WTC11 (cell line): Measurements from ENCODE around the gene ST6GALNAC5. TPM values are rescaled to one million over a fixed set of nuclear protein-coding genes. Genes with fewer than 3 reads are reported as not detected.
A peak's percentile ranks its signal among the peaks of the same experiment; 100 is the strongest.
"Not testable (repeated sequence)": the region's sequence is repeated elsewhere in the genome, so short reads cannot be mapped to it uniquely, and the experiment has no call there.

Experiments
- ATAC-seq: fragments of 200-7000 bp; cut with Tn5 transposase; 2 replicates; pipeline ENCODE4 v1.10.0; 2021; ENCODE audit warnings: mild to moderate bottlenecking, moderate library complexity
- Bru-seq: library from RNA; stranded (reverse); fragments of 400-500 nt; gene quantifications from one replicate; lab custom pipeline; 2021; lab: Mats Ljungman, UMichigan
- CTCF ChIA-PET: fragments of 300-600 bp; sonication (Branson Sonifier 250); formaldehyde crosslinking; loops from one replicate; lab custom pipeline; 2021; ENCODE audit warnings: antibody characterized with exemption; lab: Charles Lee
- POLR2A ChIA-PET: fragments of 350-600 bp; sonication (Branson Sonifier 250); formaldehyde crosslinking; loops from one replicate; lab custom pipeline; 2021; ENCODE audit warnings: antibody characterized with exemption; lab: Charles Lee
- DNase-seq: peaks from one replicate; pipeline ENCODE4 v3.0.0; 2021; ENCODE audit warnings: low spot score
- H3K27ac Mint-ChIP-seq: 2 replicates; pipeline ENCODE4 v1.8.0; 2021; ENCODE audit warnings: mixed read lengths
- H3K27me3 Mint-ChIP-seq: 2 replicates; pipeline ENCODE4 v1.8.0; 2021; ENCODE audit warnings: low read depth, mild to moderate bottlenecking, moderate library complexity, mixed read lengths
- H3K36me3 Mint-ChIP-seq: 2 replicates; pipeline ENCODE4 v1.8.0; 2021; ENCODE audit warnings: mixed read lengths
- H3K4me1 Mint-ChIP-seq: 2 replicates; pipeline ENCODE4 v1.8.0; 2022; ENCODE audit warnings: mixed read lengths
- H3K4me3 Mint-ChIP-seq: 2 replicates; pipeline ENCODE4 v1.8.0; 2021; ENCODE audit warnings: mild to moderate bottlenecking, moderate library complexity, mixed read lengths
- H3K9me3 Mint-ChIP-seq: 2 replicates; pipeline ENCODE4 v1.8.0; 2021; ENCODE audit warnings: mixed read lengths
- ATF3 ChIP-seq: sonication (generic); formaldehyde crosslinking; conservative IDR thresholded peaks from 2 replicates; pipeline ENCODE4 v1.8.1; 2022; ENCODE audit warnings: mild to moderate bottlenecking, missing genetic modification reagents
- CDX4 ChIP-seq: fragments of 250-450 bp; sonication (Bioruptor Pico); IDR thresholded peaks from 2 replicates; pipeline ENCODE4 v1.9.0; 2021; ENCODE audit warnings: moderate library complexity, mild to moderate bottlenecking, inconsistent platforms, borderline replicate concordance
- CREB1 ChIP-seq: sonication (generic); formaldehyde crosslinking; IDR thresholded peaks from 2 replicates; pipeline ENCODE4 v1.8.0; 2023; ENCODE audit warnings: mild to moderate bottlenecking, missing genetic modification reagents
- CREM ChIP-seq: sonication (generic); formaldehyde crosslinking; IDR thresholded peaks from 2 replicates; pipeline ENCODE4 v1.8.1; 2022; ENCODE audit warnings: mild to moderate bottlenecking, missing genetic modification reagents, moderate library complexity
- E2F1 ChIP-seq: sonication (generic); formaldehyde crosslinking; IDR thresholded peaks from 2 replicates; pipeline ENCODE4 v1.8.0; 2022; ENCODE audit warnings: mild to moderate bottlenecking, missing genetic modification reagents
- ERG ChIP-seq: fragments of 250-450 bp; sonication (Bioruptor Pico); IDR thresholded peaks from 2 replicates; pipeline ENCODE4 v1.8.0; 2021; ENCODE audit warnings: mild to moderate bottlenecking
- ETV6 ChIP-seq: sonication (generic); formaldehyde crosslinking; IDR thresholded peaks from 2 replicates; pipeline ENCODE4 v1.8.1; 2022; ENCODE audit warnings: mild to moderate bottlenecking, missing genetic modification reagents
- FOXK1 ChIP-seq: sonication (generic); formaldehyde crosslinking; IDR thresholded peaks from 2 replicates; pipeline ENCODE4 v1.8.0; 2022; ENCODE audit warnings: mild to moderate bottlenecking, moderate library complexity, missing genetic modification reagents
- FOXP1 ChIP-seq: sonication (generic); formaldehyde crosslinking; IDR thresholded peaks from 2 replicates; pipeline ENCODE4 v1.8.0; 2022; ENCODE audit warnings: missing genetic modification reagents, mild to moderate bottlenecking, moderate library complexity, borderline replicate concordance
- PRDM15 ChIP-seq: sonication (generic); formaldehyde crosslinking; IDR thresholded peaks from 2 replicates; pipeline ENCODE4 v1.8.0; 2022; ENCODE audit warnings: missing genetic modification reagents
- SMAD4 ChIP-seq: sonication (generic); formaldehyde crosslinking; IDR thresholded peaks from 2 replicates; pipeline ENCODE4 v1.8.0; 2022; ENCODE audit warnings: mild to moderate bottlenecking, missing genetic modification reagents
- TCF7 ChIP-seq: sonication (generic); formaldehyde crosslinking; IDR thresholded peaks from 2 replicates; pipeline ENCODE4 v1.8.0; 2022; ENCODE audit warnings: mild to moderate bottlenecking, low read depth, missing genetic modification reagents, moderate library complexity
- TEAD1 ChIP-seq: sonication (generic); formaldehyde crosslinking; IDR thresholded peaks from 2 replicates; pipeline ENCODE4 v1.8.0; 2022; ENCODE audit warnings: mild to moderate bottlenecking, missing genetic modification reagents
- ZNF138 ChIP-seq: sonication (generic); formaldehyde crosslinking; conservative IDR thresholded peaks from 2 replicates; pipeline ENCODE4 v1.8.1; 2022; ENCODE audit warnings: mild to moderate bottlenecking, moderate library complexity, missing genetic modification reagents
- ZNF263 ChIP-seq: sonication (generic); formaldehyde crosslinking; IDR thresholded peaks from 2 replicates; pipeline ENCODE4 v1.8.1; 2022; ENCODE audit warnings: low read depth, mild to moderate bottlenecking, moderate library complexity, missing genetic modification reagents
- ZNF425 ChIP-seq: fragments of 250-450 bp; sonication (Bioruptor Pico); conservative IDR thresholded peaks from 2 replicates; pipeline ENCODE4 v1.9.0; 2021; ENCODE audit warnings: mild to moderate bottlenecking
- long read RNA-seq, 3 experiments: library from RNA in 1 of 3; library from capped mRNA in 1 of 3; library from polyadenylated mRNA in 1 of 3; unstranded in 2 of 3; stranded (forward) in 1 of 3; transcript quantifications; one replicate each; pipeline ENCODE4 v2.0.0, GENCODE V29; 2021
- total RNA-seq: library from RNA; stranded (reverse); gene quantifications from 3 replicates; pipeline ENCODE4 v1.2.3, GENCODE V29; 2021

The ST6GALNAC5 gene
- 8.8 to 10.1 TPM (median 9.6 TPM) in 3 replicates for total RNA-seq
- Bru-seq, nascent RNA = percentile 62 among the genes with signal in this experiment
- long read RNA-seq, experiment 1, transcript ST6GALNAC5-202 (5 exons, 3,751 nt) = major isoform, 11 of 30 reads
- long read RNA-seq, experiment 1, transcript ST6GALNAC5-205 (2 exons, 787 nt) = minor isoform, 6 of 30 reads
- long read RNA-seq, experiment 1, partial matches to known transcripts = 4 of 30 reads
- long read RNA-seq, experiment 1, other reads (novel, unspliced or antisense) = 7 of 30 reads
- long read RNA-seq, experiment 2, transcript ST6GALNAC5-202 (5 exons, 3,751 nt) = major isoform, 7 of 22 reads
- long read RNA-seq, experiment 2, partial matches to known transcripts = 5 of 22 reads
- long read RNA-seq, experiment 2, other reads (novel, unspliced or antisense) = 6 of 22 reads
- long read RNA-seq, experiment 3, partial matches to known transcripts = 0 of 2 reads
- long read RNA-seq, experiment 3, other reads (novel, unspliced or antisense) = 2 of 2 reads

GRCh38 chr1:76867342-76868130 is at the start of gene ST6GALNAC5:
Gene ST6GALNAC5, plus strand, starts transcription at chr1:76867480.
- 0 out of 2 replicates have a peak, but pooled peaks have one; percentile 6 for TF ChIP-seq E2F1 (CRISPR knock-in tag)
- peak; percentile 62 for TF ChIP-seq PRDM15 (CRISPR knock-in tag)
- TF ChIP-seq ZNF263 (CRISPR knock-in tag) = no peak
- no peak for TF ChIP-seq ZNF138 (CRISPR knock-in tag)
- no peak for TF ChIP-seq FOXK1 (CRISPR knock-in tag)
- no peak for TF ChIP-seq CREB1 (CRISPR knock-in tag)
- no peak for TF ChIP-seq SMAD4 (CRISPR knock-in tag)
- no peak for TF ChIP-seq CDX4 (CRISPR knock-in tag)
- ATAC-seq = peak; percentile 34
- peaks cover 12% of the 10 kb centered on the region; the same call in 1 of the 2 replicates for H3K4me1 Mint-ChIP-seq
- H3K4me3 Mint-ChIP-seq = peak within 1 kb of the TSS; percentile 91
- no peak within 1 kb of the TSS for H3K27ac Mint-ChIP-seq
- ChIA-PET POLR2A (no interaction called here), CTCF (interaction anchor here (1.0 to 1.3 kb wide), 2 partner anchors 10 to 15 kb away, joined by 3 read pairs; no protein-coding TSS in a partner anchor)
- H3K9me3 Mint-ChIP-seq = no peaks in the 10 kb centered on the region
- no peaks in the 10 kb centered on the region for H3K36me3 Mint-ChIP-seq
- DNase-seq = peak; percentile 47
- H3K27me3 Mint-ChIP-seq = peaks cover 25% of the 10 kb centered on the region

- Mint-ChIP-seq H3K27me3 (no peaks in the 10 kb centered on the region), H3K27ac (no peak overlapping the region), H3K36me3 (no peaks in the 10 kb centered on the region), H3K4me1 (no peaks in the 10 kb centered on the region), H3K4me3 (no peak overlapping the region), H3K9me3 (no peaks in the 10 kb centered on the region)
- DNase-seq (no peak), ATAC-seq (no peak)
- TF ChIP-seq CREM (CRISPR knock-in tag) (no peak), TEAD1 (CRISPR knock-in tag) (no peak), TCF7 (CRISPR knock-in tag) (no peak), ETV6 (no peak), ERG (no peak), ZNF425 (CRISPR knock-in tag) (no peak), FOXP1 (CRISPR knock-in tag) (no peak), ATF3 (no peak)
- ChIA-PET CTCF (no interaction called here), POLR2A (no interaction called here)
These were observed 47.3 kb upstream of the ST6GALNAC5 start for GRCh38 chr1:76820028-76820427.

- DNase-seq, CTCF ChIA-PET, ATAC-seq, POLR2A ChIA-PET, H3K4me3 Mint-ChIP-seq, H3K9me3 Mint-ChIP-seq, H3K27me3 Mint-ChIP-seq, H3K27ac Mint-ChIP-seq, H3K4me1 Mint-ChIP-seq, H3K36me3 Mint-ChIP-seq: not testable (repeated sequence)
These were observed 44.3 kb upstream of the ST6GALNAC5 start for GRCh38 chr1:76822961-76823360.
